Mammary microvascular endothelial cell (primary cell): Measurements from ENCODE around the gene ZNF17. TPM values are rescaled to one million over a fixed set of nuclear protein-coding genes. Genes with fewer than 3 reads are reported as not detected.

Source experiments
- total RNA-seq: library from RNA; depleted of rRNA; stranded (reverse); fragments of >200 nt; gene quantifications from 2 replicates; pipeline ENCODE4 v1.2.3, GENCODE V29; 2015

Gene ZNF17
- total RNA-seq = 3.2 and 3.5 TPM in 2 replicates

DNA sequence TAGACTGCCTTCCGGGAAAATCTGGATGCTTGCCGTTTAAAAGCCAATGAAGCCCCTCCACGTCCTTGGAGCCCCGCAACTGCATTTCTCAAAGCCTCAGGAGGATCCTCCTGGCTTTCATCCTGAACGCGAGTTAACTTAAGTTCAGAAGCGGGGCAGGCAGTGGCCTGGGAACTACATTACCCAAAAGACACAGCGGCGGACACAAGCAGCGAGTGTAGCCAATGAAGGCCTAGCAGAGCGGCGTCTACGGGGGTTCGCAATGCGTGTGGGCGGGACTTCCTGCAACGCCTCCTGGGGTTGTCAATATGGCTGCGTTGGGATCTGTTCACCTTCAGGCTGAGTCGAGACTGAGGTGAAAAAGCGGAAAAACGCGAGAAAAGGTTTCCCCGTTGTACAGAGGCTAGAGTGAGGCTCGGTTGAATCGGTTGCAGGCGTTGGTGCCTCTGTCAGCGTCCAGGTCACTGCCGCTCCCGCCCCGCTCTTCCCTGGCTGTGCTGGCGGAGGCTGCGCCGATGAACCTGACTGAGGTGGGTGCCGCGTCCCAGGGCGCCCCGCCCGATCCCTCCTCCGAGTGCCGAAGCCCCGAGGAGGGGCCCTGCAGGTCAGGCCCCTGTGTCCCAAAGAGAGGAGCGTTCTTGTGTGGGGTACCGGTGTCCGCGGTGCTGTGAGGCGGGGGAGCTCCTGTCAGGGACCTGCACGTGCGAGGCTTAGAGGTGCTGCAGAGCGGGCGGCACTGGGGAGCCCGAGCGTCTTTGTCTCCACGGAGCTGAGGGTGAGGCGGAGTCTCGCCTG lies at the start of gene ZNF17:
Gene ZNF17, plus strand, starts transcription at position 285 of the 795 bp plus-strand sequence. CDS start 2,455 bp downstream, outside the sequence.

DNA sequence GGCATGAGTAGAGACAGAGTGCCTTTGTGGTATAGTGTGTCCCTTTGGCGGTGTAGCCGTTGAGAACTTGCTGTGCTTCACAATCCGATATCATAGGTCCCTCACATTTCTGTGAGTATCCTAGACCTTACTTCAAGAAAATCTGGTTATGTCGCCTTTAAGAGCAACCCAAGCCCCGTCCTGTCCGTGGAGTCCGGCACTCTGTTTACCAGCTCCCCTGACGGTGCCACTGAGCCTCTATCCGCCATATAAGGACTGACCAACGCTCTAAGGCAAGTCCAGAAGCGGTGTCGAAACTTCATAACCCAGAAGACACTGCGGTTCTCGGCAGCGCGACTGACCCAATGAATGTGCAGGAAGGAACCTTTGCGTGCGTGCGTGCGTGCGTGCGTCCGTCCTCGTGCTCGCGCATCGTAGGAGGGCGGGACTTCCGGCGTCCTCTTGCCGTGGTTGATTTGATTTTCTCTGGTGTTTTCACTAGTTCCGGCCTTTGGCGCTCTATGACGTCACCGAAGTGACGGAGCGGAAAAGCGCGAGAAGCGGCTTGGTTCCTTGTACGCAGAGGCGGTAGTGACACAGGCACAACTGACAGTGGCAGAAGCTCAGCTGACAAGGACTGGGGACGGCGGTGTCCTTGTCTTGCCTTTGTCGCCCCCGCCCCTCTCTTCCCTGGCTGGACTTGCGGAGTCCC lies 47.8 kb upstream of the ZNF17 start, which contains the start of the genes TRAPPC2B and ZNF547:
Gene TRAPPC2B, plus strand, starts transcription at position 555 of the 691 bp plus-strand sequence. CDS start 1,283 bp downstream, outside the sequence.
Gene ZNF547, plus strand, starts transcription at position 555 of the 691 bp plus-strand sequence. CDS start 5,005 bp downstream, outside the sequence.

DNA sequence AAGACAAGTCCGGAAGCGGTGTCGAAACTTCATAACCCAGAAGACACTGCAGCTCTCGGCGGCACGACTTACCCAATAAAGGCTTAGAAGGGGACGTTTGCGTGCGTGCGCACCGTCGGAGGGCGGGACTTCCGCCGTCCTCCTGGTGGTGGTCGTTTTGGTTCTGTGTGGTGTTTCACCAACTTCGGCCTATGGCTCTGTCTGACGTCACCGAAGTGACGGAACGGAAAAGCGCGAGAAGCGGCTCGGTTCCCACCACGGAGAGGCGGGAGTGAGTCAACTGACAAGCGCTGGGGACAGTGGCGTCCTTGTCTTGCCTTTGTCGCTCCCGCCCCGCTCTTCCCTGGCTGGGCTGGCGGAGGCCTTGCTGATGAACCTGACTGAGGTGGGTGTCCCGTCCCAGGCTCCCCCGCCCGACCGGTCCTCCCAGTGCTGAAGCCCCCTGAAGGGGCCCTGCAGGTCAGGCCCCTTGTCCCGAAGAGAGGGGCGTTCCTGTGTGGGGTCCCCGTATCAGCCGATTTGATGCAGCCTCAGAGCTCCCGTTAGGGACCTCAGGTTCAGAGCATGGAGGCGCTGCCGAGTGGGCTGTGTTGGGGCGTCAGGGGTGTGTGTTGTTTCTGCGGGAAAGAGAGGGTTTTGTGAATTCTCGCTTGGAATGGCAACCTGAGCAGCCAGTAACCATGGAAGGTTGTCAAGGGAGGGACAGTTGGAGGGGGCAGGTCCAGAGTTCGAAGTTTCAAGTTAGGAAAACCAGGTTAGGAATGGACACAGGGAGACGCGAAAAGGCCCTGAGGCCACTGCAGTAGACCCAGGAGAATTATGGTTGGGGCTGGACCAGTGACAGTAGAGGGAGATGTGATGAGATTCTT lies 21.0 kb upstream of the ZNF17 start, which contains the start of gene ZNF548:
Gene ZNF548, plus strand, starts transcription at position 125 of the 869 bp plus-strand sequence. Its CDS starts 246 bp downstream, at position 371.

DNA sequence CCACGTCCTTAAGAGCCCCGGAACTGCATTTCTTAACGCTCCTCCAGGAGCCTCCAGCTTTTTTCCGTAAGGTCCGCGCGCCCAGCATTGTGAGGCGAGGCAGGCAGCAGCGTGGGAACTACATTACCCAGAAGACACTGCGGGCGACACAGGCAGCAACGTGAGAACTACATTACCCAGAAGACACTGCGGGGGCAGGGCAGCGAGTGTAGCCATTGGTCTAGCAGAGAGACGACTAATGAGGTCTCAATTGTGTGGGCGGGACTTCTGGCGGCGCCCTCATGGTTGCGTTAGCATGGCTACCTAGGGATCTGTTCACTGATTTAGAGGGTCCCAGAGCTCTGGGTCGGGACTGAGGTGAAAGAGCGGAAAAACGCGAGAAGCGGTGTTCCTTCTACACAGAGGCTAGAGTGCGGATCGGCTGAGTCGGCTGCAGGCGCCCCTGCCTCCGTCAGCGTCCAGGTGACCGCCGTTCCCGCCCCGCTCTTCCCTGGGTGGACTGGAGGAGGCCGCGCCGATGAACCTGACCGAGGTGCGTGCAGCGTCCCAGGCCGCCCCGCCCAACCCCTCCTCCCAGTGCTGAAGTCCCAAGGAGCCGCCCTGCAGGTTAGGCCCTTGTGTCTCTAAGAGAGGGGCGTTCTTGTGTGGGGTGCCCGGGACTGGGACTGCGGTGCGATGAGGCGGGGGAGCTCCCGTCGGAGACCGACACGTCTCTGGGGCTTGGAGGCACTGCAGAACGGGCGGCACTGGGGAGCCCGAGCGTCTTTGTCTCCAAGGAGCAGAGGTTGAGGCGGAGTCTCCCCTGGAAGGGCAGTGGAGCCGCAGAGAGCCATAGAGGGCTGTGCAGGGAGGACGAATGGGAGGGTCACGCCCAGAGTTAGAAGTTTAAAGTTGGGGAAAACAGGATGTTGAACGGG lies 24.4 kb downstream of the ZNF17 start, which contains the start of gene ZNF749:
Gene ZNF749, plus strand, starts transcription at position 264 of the 917 bp plus-strand sequence. Its CDS starts 254 bp downstream, at position 518.

Other genes starting within 250 kb of the ZNF17 start
- gene DUXA, start 243.7 kb upstream of the ZNF17 start, total RNA-seq = not detected in 2 replicates
- gene ZNF264, start 219.7 kb upstream of the ZNF17 start, total RNA-seq = 19.5 and 20.9 TPM in 2 replicates
- 0.15 and 1.6 TPM in 2 replicates for gene AURKC, start 180.1 kb upstream of the ZNF17 start, total RNA-seq
- 5.0 and 5.3 TPM in 2 replicates for gene ZNF805, start 170.5 kb upstream of the ZNF17 start, total RNA-seq
- gene ZNF460, start 130.7 kb upstream of the ZNF17 start, total RNA-seq = 12.3 and 15.7 TPM in 2 replicates
- 3.6 and 4.7 TPM in 2 replicates for gene ZNF543, start 90.7 kb upstream of the ZNF17 start, total RNA-seq
- gene ZNF304, start 59.9 kb upstream of the ZNF17 start, total RNA-seq = 4.3 TPM in 2 replicates
- 21.3 and 23.6 TPM in 2 replicates for gene TRAPPC2B, start 47.6 kb upstream of the ZNF17 start, total RNA-seq
- 0.53 and 1.6 TPM in 2 replicates for gene ZNF547, start 47.6 kb upstream of the ZNF17 start, total RNA-seq
- gene ZNF548, start 21.3 kb upstream of the ZNF17 start, total RNA-seq = 5.0 and 6.9 TPM in 2 replicates
- gene ZNF749, start 24.2 kb downstream of the ZNF17 start, total RNA-seq = 3.1 and 11.3 TPM in 2 replicates
- not detected in 2 replicates for gene VN1R1, start 46.0 kb downstream of the ZNF17 start, total RNA-seq
- 10.5 and 15.0 TPM in 2 replicates for gene ZNF772, start 66.4 kb downstream of the ZNF17 start, total RNA-seq
- gene ZNF419, start 76.6 kb downstream of the ZNF17 start, total RNA-seq = 4.2 and 9.5 TPM in 2 replicates
- gene ZNF773, start 88.8 kb downstream of the ZNF17 start, total RNA-seq = 1.7 and 5.9 TPM in 2 replicates
- gene ZNF549, start 116.2 kb downstream of the ZNF17 start, total RNA-seq = 0.93 and 1.6 TPM in 2 replicates
- gene ZNF550, start 148.7 kb downstream of the ZNF17 start, total RNA-seq = 2.5 and 4.1 TPM in 2 replicates
- 2.9 and 3.0 TPM in 2 replicates for gene ZNF416, start 167.8 kb downstream of the ZNF17 start, total RNA-seq
- 2.8 and 3.2 TPM in 2 replicates for gene ZIK1, start 173.0 kb downstream of the ZNF17 start, total RNA-seq
- 4.1 and 7.9 TPM in 2 replicates for gene ZNF530, start 188.7 kb downstream of the ZNF17 start, total RNA-seq
- 7.3 and 8.6 TPM in 2 replicates for gene ZNF134, start 203.1 kb downstream of the ZNF17 start, total RNA-seq
- 4.4 and 6.1 TPM in 2 replicates for gene ZNF211, start 222.0 kb downstream of the ZNF17 start, total RNA-seq